CD14-positive monocyte (primary cell): ENCODE data around the gene SLC39A9. TPM values are rescaled to one million over a fixed set of nuclear protein-coding genes. Genes with fewer than 3 reads are reported as not detected.

Experiments
- DNase-seq, 3 donors: peaks; one replicate each; pipeline ENCODE4 v3.0.0-alpha.2; 2011 to 2022
- H2AFZ ChIP-seq: 2 replicates; pipeline ENCODE4 v1.6.0; 2012; ENCODE audit warnings: mild to moderate bottlenecking, low read depth, low read length, inconsistent platforms; ENCODE audit not compliant: insufficient read depth, poor library complexity, severe bottlenecking
- H3K27ac ChIP-seq, 2 donors: 1 replicate in 1 of 2; 2 replicates in 1 of 2; pipeline ENCODE4 v1.5.1; 2012 to 2013; ENCODE audit warnings: low read length in 2 of 2, control low read depth in 1 of 2, inconsistent platforms in 1 of 2, low read depth in 1 of 2, mild to moderate bottlenecking in 1 of 2
- H3K27me3 ChIP-seq, 2 donors: one replicate each; pipeline versions ENCODE4 v1.6.0 to v1.6.1; 2011 to 2013; ENCODE audit warnings: low read length in 2 of 2; ENCODE audit not compliant: control insufficient read depth in 2 of 2, insufficient read depth in 2 of 2
- H3K36me3 ChIP-seq, 2 donors: replicated peaks in 1 of 2; 1 replicate in 1 of 2; 2 replicates in 1 of 2; pipeline versions ENCODE4 v1.5.1 to v1.6.1; 2012 to 2013; ENCODE audit warnings: low read length in 2 of 2, control low read depth in 1 of 2, inconsistent platforms in 1 of 2, mild to moderate bottlenecking in 1 of 2; ENCODE audit not compliant: insufficient read depth in 2 of 2, control insufficient read depth in 1 of 2
- H3K4me1 ChIP-seq, 2 donors: 1 replicate in 1 of 2; 2 replicates in 1 of 2; pipeline versions ENCODE4 v1.5.1 to v1.6.1; 2012 to 2013; ENCODE audit warnings: low read length in 2 of 2, control low read depth in 1 of 2, inconsistent platforms in 1 of 2, mild to moderate bottlenecking in 1 of 2, moderate library complexity in 1 of 2; ENCODE audit not compliant: insufficient read depth in 2 of 2, control insufficient read depth in 1 of 2
- H3K4me2 ChIP-seq: replicated peaks from 2 replicates; pipeline ENCODE3; 2012; ENCODE audit warnings: low read length, moderate library complexity, mild to moderate bottlenecking; ENCODE audit not compliant: poor library complexity, severe bottlenecking; ENCODE audit errors: extremely low read depth
- H3K4me3 ChIP-seq, 3 experiments: fragments of 200-600 bp in 1 of 3; sonication (generic) in 1 of 3; replicated peaks in 1 of 3; 1 replicate in 2 of 3; 2 replicates in 1 of 3; pipeline ENCODE4 v1.5.1; 2011 to 2013; ENCODE audit warnings: low read length in 3 of 3, mild to moderate bottlenecking in 3 of 3, control low read depth in 2 of 3, low read depth in 2 of 3, inconsistent platforms in 1 of 3, moderate library complexity in 1 of 3
- H3K79me2 ChIP-seq: 2 replicates; pipeline ENCODE4 v1.6.0; 2012; ENCODE audit warnings: mild to moderate bottlenecking, control low read depth, inconsistent platforms, low read length, moderate library complexity; ENCODE audit not compliant: insufficient read depth
- H3K9ac ChIP-seq: 2 replicates; pipeline ENCODE4 v1.6.0; 2017; ENCODE audit warnings: low read length, mild to moderate bottlenecking; ENCODE audit not compliant: insufficient read depth, poor library complexity, severe bottlenecking
- H3K9me3 ChIP-seq, 2 donors: replicated peaks in 1 of 2; 1 replicate in 1 of 2; 2 replicates in 1 of 2; pipeline versions ENCODE4 v1.5.1 to v1.6.1; 2012 to 2013; ENCODE audit warnings: low read length in 2 of 2, control low read depth in 1 of 2; ENCODE audit not compliant: control insufficient read depth in 1 of 2, insufficient read depth in 1 of 2
- H4K20me1 ChIP-seq: 2 replicates; pipeline ENCODE4 v1.6.0; 2012; ENCODE audit warnings: mild to moderate bottlenecking, low read length, control low read depth, moderate library complexity; ENCODE audit not compliant: insufficient read depth
- H3K27ac Mint-ChIP-seq, 7 donors: one replicate each; pipeline ENCODE4 v1.8.0; 2020; ENCODE audit warnings: mild to moderate bottlenecking in 7 of 7, mixed read lengths in 7 of 7, moderate library complexity in 6 of 7, inconsistent platforms in 2 of 7
- H3K27me3 Mint-ChIP-seq, 3 donors: one replicate each; pipeline ENCODE4 v1.8.0; 2021 to 2022; ENCODE audit warnings: low read depth in 3 of 3, mild to moderate bottlenecking in 3 of 3, mixed read lengths in 3 of 3, moderate library complexity in 3 of 3, inconsistent platforms in 1 of 3
- H3K36me3 Mint-ChIP-seq, 2 donors: one replicate each; pipeline ENCODE4 v1.8.0; 2020; ENCODE audit warnings: mixed read lengths in 2 of 2, inconsistent platforms in 1 of 2, mild to moderate bottlenecking in 1 of 2
- H3K4me1 Mint-ChIP-seq: one replicate; pipeline ENCODE4 v1.8.0; 2020; ENCODE audit warnings: mild to moderate bottlenecking, mixed read lengths
- H3K4me3 Mint-ChIP-seq, 2 donors: one replicate each; pipeline ENCODE4 v1.8.0; 2020; ENCODE audit warnings: mild to moderate bottlenecking in 2 of 2, mixed read lengths in 2 of 2, moderate library complexity in 1 of 2
- H3K9me3 Mint-ChIP-seq, 7 donors: one replicate each; pipeline ENCODE4 v1.8.0; 2020 to 2022; ENCODE audit warnings: mixed read lengths in 7 of 7, mild to moderate bottlenecking in 6 of 7, moderate library complexity in 6 of 7, inconsistent platforms in 2 of 7
- WGBS: methylation state at CpG from one replicate; pipeline ENCODE4 v1.1.5; 2013; ENCODE audit warnings: missing lambda C conversion rate; ENCODE audit not compliant: insufficient coverage; 5-methylcytosine and 5-hydroxymethylcytosine counted together
- intact Hi-C, 2 donors: fragments of 100-400 bp; cut with micrococcal nuclease; formaldehyde crosslinking; loops; one replicate each; pipeline versions ENCODE4 v1.15.0 to v1.15.1; 2023
- polyA plus RNA-seq, 3 donors: library from polyadenylated mRNA; depleted of rRNA in 1 of 3; unstranded in 2 of 3; stranded (reverse) in 1 of 3; fragments of 300-500 nt in 2 of 3; fragments of >200 nt in 1 of 3; fragmentation: Illumina TruSeq in 2 of 3; gene quantifications; 1 replicate in 2 of 3; 2 replicates in 1 of 3; pipeline ENCODE4 v1.2.3, GENCODE V29; 2012 to 2021
- TF ChIP-seq, protein P1 (sequence below): fragments of 200-600 bp; IDR thresholded peaks from one replicate; pipeline ENCODE4 v1.8.0; 2022; ENCODE audit warnings: antibody characterized with exemption, mild to moderate bottlenecking

SLC39A9 gene
- polyA plus RNA-seq, 3 donors: 28.6 to 44.2 (median 37.6) TPM

DNA sequence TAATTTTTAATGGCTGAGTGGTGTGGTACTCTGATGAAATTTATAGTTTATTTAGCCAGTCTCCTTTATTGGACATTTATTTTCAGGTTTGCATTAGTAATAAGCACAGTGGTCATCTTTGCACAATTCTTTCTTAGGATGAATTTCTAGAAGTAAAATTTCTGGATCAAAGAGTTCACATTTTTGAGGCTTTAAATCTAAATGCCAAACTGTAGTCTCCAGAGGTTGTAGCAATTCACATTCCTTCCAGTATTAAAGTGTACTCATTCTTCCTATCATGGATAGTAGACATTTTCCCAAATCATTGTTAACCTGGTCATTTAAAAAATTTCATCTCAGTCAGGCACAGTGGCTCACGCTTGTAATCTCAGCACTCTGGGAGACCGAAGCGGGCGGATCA, 24.8 kb downstream of the SLC39A9 start:
- intact Hi-C loops: no loop called here
- Mint-ChIP-seq H3K9me3 (peaks cover 0 to 10% (median 0%) of the 10 kb centered on the region in 7 donors), H3K4me3 (no peak overlapping the region), H3K27me3 (no peaks in the 10 kb centered on the region), H3K4me1 (peaks cover 14% of the 10 kb centered on the region), H3K27ac (no peak overlapping the region), H3K36me3 (peaks cover 46 to 54% of the 10 kb centered on the region in 2 donors)
- Histone ChIP-seq H3K4me2 (no peak overlapping the region), H3K27ac (no peak overlapping the region), H3K4me3 (no peak overlapping the region), H3K79me2 (peaks cover 33% of the 10 kb centered on the region), H3K9me3 (no peaks in the 10 kb centered on the region), H4K20me1 (peaks cover 21% of the 10 kb centered on the region), H3K36me3 (peaks cover 29 to 46% of the 10 kb centered on the region in 2 donors), H3K9ac (no peak overlapping the region), H2AFZ (no peak overlapping the region), H3K4me1 (peaks cover 3 to 10% of the 10 kb centered on the region in 2 donors), H3K27me3 (no peaks in the 10 kb centered on the region)
- DNase-seq: no peak
- WGBS: 100% methylated on average over 4 of the region's 4 CpGs
- TF ChIP-seq, protein P1, sequence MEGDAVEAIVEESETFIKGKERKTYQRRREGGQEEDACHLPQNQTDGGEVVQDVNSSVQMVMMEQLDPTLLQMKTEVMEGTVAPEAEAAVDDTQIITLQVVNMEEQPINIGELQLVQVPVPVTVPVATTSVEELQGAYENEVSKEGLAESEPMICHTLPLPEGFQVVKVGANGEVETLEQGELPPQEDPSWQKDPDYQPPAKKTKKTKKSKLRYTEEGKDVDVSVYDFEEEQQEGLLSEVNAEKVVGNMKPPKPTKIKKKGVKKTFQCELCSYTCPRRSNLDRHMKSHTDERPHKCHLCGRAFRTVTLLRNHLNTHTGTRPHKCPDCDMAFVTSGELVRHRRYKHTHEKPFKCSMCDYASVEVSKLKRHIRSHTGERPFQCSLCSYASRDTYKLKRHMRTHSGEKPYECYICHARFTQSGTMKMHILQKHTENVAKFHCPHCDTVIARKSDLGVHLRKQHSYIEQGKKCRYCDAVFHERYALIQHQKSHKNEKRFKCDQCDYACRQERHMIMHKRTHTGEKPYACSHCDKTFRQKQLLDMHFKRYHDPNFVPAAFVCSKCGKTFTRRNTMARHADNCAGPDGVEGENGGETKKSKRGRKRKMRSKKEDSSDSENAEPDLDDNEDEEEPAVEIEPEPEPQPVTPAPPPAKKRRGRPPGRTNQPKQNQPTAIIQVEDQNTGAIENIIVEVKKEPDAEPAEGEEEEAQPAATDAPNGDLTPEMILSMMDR: no peak

- intact Hi-C loops: no loop called here
- Histone ChIP-seq H3K4me2 (no peak overlapping the region), H3K79me2 (peaks cover 29% of the 10 kb centered on the region), H4K20me1 (peaks cover 21% of the 10 kb centered on the region), H3K4me1 (peaks cover 10 to 17% of the 10 kb centered on the region in 2 donors), H3K9ac (no peak overlapping the region), H3K4me3 (no peak overlapping the region), H2AFZ (no peak overlapping the region), H3K27me3 (no peaks in the 10 kb centered on the region), H3K9me3 (no peaks in the 10 kb centered on the region), H3K36me3 (peaks cover 29 to 46% of the 10 kb centered on the region in 2 donors), H3K27ac (peak overlapping the region in 1 of 2 donors; percentile 47)
- H3K4me3 Mint-ChIP-seq: no peak overlapping the region
- H3K9me3 Mint-ChIP-seq: peaks cover 0 to 10% (median 2%) of the 10 kb centered on the region in 7 donors
- TF ChIP-seq, protein P1: no peak
- no peaks in the 10 kb centered on the region for H3K27me3 Mint-ChIP-seq
- H3K4me1 Mint-ChIP-seq: peaks cover 21% of the 10 kb centered on the region
- peaks cover 46 to 56% of the 10 kb centered on the region in 2 donors for H3K36me3 Mint-ChIP-seq
- peak in 1 of 3 donors; percentile 10 for DNase-seq
- H3K27ac Mint-ChIP-seq: peak overlapping the region in 6 of 7 donors; percentile 7 to 89 (median 50)
- WGBS: 75% methylated on average over 1 of the region's 2 CpGs
These were observed 25.8 kb downstream of the SLC39A9 start for GRCh38 chr14:69424149-69424923.
